GM19328 (cell line): ENCODE data around the gene HS3ST4.

Experiments used
- ATAC-seq: cut with Tn5 transposase; IDR thresholded peaks from one replicate; pipeline ENCODE4 v1.9.1; 2021; ENCODE audit warnings: mild to moderate bottlenecking, moderate library complexity; ENCODE audit not compliant: unreplicated experiment

HS3ST4 gene

GRCh38 chr16:25691519-25692091 is at the start of gene HS3ST4:
HS3ST4 (plus strand) TSS chr16:25691959.
- no peak for ATAC-seq

DNA sequence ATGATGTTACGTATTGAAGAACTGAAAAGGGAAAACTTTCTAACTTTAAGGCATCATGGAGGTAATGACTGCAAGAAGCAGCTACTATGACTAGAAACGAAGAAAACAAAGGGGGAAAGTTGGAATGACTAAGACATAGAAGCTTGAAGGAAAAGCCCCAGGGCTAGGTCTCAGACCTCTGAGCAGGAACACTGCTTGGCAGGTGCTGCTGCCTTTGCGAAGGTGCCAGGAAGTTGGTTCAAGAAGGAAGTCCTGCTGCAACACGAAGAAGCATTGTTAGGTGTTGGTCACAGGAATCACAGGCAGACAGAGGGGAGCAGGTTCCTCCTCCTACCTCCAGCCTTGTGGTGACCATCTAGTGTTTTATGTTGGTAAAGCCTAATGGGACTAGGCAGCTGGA is 48.1 kb upstream of the HS3ST4 start:
- no peak for ATAC-seq

DNA sequence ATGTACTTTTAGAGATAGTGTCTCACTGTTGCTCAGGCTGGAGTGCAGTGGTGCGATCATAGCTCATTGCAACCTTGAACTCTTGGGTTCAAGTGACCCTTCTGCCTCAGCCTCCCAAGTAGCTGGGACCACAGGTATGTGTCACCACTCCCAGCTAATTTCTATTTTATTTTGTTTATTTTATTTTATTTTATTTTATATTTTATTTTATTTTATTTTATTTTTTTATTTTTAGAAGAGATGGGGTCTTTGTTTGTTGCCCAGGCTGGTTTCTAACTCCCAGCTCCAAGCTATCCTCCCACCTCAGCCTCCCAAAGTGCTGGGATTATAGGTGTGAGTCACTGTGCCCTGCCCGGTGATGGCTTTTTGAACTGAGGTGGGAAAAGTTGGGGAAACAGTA is 35.1 kb upstream of the HS3ST4 start:
- ATAC-seq: no peak

DNA sequence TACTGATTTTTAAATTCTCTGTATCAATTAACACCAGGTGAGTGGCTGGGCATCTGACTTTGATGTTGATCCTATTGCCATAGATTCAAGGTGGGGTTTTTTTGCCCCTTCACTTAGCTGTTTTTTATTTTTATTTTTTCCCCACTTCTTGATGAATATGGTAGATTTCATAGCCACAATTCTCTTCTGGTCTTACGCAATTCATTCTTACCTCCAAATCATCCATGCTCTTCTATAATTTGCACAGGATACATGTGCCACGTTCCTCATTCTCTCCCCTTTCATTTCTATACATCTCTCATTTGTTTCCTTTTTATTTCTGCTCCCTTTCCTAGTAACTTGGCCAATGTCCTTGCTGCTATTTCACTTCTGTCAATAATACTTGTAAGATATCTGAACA is 14.9 kb upstream of the HS3ST4 start:
- no peak for ATAC-seq

DNA sequence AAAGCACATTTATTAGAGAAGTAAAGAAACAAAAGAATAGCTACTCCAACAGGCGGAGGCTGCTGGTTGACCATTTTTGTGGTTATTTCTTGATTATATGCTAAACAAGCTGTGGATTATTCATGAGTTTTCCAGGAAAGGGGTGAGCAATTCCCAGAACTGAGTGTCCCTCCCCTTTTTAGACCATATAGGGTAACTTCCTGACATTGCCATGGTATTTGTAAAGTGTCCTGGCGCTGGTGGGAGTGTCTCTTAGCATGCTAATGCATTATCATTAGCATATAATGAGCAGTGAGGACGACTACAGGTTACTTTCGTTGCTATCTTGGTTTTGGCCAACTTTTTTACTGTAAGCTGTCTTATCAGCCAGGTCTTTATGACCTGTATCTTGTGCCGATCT is 12.2 kb upstream of the HS3ST4 start:
- ATAC-seq: no peak

- ATAC-seq: no peak
Measured at GRCh38 chr16:25689137-25689836, 2.5 kb upstream of the HS3ST4 start.

- no peak for ATAC-seq
Measured at GRCh38 chr16:25690552-25691143, 1.1 kb upstream of the HS3ST4 start.

- ATAC-seq: no peak
Measured at GRCh38 chr16:25692351-25692741, 587 bp downstream of the HS3ST4 start.

DNA sequence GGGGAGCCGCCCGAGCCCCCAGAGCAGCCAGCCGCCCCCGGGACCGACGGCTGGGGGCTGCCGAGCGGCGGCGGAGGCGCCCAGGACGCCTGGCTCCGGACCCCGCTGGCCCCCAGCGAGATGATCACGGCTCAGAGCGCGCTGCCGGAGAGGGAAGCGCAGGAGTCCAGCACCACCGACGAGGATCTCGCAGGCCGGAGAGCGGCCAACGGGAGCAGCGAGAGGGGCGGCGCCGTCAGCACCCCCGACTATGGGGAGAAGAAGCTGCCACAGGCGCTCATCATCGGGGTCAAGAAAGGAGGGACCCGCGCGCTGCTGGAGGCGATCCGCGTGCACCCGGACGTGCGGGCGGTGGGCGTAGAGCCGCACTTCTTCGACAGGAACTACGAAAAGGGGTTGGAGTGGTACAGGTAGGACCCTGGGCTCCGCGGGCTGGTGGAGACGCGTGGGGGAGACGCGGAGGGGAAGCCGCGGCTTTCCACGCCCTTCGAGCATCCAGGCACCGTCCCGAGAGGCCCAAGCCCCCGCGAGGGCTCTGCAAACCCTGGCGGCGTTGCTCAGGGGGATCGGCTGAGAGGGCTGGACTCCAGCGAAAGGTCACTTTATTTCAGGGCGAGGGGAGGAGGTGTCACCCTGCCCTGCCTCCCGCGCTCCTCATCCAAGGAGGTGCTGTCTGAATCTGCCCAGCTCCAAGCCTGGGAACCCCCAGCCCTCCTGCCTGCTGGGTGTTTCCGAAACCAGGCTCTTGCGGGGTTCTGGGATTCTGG is 1.2 kb downstream of the HS3ST4 start:
- no peak for ATAC-seq

DNA sequence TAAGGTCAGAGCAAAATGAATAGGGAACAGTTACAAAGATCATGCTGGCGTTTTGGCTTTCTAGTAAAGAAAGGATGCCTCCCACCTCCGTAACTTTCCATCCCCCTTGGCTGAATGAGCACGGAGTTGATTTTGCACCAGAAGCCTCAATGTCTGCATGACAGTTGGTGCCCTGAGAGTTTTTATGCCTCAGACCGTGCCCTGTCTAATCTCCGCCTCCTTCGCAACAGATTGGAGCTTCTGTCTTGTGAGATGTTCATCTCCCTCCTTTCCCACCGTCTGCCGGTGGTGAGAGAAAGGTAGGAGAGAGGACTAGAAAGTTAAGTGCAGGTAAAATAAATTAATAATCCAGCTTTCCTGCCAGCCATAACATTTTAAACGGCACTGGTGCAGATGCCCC is 1.9 kb downstream of the HS3ST4 start:
- ATAC-seq: no peak

DNA sequence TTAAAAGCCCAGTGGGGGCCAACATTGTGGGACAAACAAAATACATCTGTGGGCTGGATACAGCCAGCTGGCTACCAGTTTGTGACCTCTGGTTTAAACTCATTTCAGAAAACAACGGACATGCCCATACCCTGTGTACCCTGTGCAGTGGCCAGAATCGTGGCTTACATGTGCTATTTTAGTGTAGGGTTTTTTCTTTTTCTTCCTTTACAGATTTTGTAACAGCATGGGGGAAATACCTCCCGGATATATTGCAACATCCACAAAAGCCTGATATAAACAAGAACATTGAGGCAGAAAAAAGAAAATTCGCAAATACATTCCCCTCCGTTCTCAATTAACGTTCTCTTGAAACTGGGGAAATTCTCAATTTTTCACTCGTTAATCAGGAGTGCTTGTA is 7.3 kb downstream of the HS3ST4 start:
- no peak for ATAC-seq

- ATAC-seq: no peak
Measured at GRCh38 chr16:25700547-25700946, 8.8 kb downstream of the HS3ST4 start.

DNA sequence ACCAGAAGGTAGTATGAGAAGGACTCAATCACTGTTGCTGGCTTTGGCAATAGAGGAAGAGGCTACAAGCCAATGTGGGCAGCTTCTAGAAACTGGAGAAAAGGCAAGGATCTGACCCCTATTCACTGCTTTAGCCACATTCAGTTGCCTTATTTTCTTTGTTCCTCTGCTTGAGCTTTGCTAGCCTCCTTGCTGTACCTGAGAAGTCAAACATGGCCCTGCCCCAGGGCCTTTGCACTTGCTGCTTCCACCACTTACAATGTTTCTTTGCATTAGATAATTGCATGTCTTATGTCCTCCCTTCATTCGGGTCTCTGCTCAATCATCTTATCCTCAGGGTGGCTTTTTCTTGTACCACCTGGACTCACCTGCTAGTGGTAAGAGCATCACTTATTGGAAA is 15.8 kb downstream of the HS3ST4 start:
- no peak for ATAC-seq

GRCh38 chr16:25707982-25708583 is 16.3 kb downstream of the HS3ST4 start:
- no peak for ATAC-seq

DNA sequence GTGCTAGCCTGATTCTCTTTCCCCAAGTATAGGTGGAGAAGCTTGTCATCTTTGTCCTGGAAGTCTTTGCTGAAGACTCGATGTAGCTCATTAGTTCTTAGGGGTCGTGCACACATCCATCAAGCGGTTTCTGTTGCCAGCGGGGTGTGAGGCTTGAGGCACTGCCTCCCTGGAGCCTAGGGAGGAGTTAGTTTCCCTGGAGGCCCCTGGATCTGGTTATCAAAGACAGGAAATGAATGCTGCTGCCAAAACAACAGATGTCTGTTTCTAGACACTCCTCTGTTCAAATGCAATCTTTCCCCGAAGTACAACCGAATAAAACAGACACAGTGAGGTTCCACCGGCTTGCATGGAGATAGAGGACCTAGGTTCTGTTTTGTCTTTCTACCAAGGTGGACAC is 17.5 kb downstream of the HS3ST4 start:
- no peak for ATAC-seq

DNA sequence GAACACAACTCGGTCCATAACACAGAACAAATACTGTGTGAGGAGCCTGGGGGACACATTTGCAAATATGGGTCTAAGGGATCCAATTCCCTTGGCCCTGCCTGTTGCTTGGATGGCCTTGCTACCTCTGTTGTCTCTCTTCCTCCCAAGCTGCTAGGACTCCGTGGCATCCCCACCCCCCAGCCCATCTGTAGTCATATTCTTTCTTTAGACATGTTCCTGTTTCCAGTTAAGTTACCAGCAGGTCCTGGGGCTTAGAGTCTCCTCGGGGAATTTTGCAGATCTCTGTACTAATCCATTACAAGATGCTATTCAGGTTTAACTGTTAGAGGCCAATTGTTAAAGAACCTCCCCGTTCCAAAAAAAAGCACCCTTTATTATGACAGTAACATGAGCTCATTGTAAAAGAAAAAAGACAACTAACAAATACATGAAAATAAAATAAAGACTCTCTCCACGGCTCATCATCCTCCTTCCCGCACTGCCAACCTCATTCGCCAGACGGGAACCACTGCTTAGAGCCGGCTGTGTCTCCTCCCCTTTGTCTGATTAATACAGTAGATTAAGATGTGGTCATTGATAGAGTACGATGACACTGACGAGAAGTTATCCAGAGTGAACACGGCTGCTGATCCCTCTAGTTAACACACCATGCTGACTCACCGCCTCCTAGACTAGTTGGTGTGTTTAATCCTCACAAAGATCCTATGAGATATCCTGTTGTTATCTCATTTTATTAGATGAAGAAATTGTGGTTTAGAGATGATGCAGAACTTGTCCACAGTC is 22.2 kb downstream of the HS3ST4 start:
- ATAC-seq: no peak

- no peak for ATAC-seq
Measured at GRCh38 chr16:25716186-25716585, 24.4 kb downstream of the HS3ST4 start.

GRCh38 chr16:25721439-25721838 is 29.7 kb downstream of the HS3ST4 start:
- no peak for ATAC-seq

DNA sequence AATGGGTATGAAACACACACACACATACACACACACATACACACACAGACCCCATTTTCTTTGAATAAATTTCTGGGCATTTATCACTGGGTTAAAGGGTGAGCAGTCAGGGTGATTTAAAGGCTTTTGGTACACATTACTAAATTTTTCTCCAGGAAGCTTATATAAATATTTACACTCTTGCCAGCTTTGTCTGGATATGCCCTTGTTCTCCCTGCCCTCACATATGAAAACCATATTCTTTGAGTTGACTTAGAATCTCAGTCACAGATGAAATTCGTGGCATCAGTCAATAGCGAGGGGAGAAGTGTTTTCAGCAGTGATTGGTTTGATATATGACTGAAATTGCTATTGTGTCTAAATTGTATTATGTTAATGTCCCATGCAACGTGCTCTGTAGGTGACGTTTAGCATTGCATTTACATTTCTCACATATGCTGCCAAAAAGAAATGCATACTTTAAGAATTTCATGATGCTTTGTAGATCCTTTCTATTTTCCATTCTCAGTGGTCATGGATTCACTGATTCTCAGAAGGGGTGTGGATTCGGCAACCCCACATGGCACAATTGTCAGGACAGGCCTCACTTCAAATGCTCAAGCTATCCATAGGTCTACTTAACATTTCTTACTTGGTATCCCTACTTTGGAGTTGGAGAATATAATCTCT is 34.8 kb downstream of the HS3ST4 start:
- ATAC-seq: no peak
